ELF-1 (cell line): ENCODE results near the gene IFITM2.
A peak's percentile ranks its signal among the peaks of the same experiment; 100 is the strongest.
"Not testable (repeated sequence)": the region's sequence is repeated elsewhere in the genome, so short reads cannot be mapped to it uniquely, and the experiment has no call there.

Experiments used
- DNase-seq: peaks from one replicate; pipeline ENCODE4 v3.0.0-alpha.2; 2016; ENCODE audit warnings: low read depth, low spot score

IFITM2 gene

GRCh38 chr11:325796-326591, 18.4 kb downstream of the IFITM2 start:
- no peak for DNase-seq

- DNase-seq = no peak
Measured at GRCh38 chr11:326592-326841, 18.9 kb downstream of the IFITM2 start.

- no peak for DNase-seq
Measured at GRCh38 chr11:326842-327580, 19.4 kb downstream of the IFITM2 start.

DNA sequence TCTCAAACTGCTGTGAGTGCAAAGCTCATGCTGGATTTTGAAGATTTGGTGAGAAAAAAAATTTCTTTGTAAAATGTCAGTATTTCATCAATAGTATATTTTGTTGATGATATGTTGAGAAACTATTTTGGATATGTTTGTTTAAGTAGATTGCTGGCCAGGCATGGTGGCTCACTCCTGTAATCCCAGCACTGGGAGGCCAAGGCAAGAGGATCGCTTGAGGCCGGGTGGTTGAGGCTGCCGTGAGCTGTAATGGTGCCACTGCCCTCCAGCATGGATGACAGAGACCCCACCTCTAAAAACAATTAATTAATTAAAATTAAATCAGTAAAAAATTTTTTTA, 19.9 kb downstream of the IFITM2 start:
- DNase-seq = no peak

- DNase-seq = no peak
Measured at GRCh38 chr11:328012-328411, 20.4 kb downstream of the IFITM2 start.

DNA sequence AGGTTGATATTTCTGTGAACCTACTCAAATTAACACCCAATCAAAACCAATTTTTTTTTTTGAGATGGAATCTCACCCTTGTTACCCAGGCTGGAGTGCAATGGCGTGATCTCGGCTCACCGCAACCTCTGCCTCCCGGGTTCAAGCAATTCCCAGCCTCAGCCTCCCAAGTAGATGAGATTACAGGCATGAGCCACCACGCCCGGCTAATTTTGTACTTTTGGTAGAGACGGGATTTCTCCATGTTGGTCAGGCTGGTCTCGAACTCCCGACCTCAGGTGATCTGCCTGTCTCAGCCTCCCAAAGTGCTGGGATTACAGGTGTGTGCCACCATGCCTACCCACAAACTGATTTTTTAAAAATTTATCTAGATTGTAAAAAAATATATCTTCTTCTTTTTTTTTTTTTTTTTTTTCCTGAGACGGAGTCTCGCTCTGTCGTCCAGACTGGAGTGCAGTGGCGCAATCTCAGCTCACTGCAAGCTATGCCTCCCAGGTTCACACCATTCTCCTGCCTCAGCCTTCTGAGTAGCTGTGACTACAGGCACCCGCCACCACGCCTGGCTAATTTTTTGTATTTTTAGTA, 21.0 kb downstream of the IFITM2 start:
- DNase-seq = not testable (repeated sequence)

DNA sequence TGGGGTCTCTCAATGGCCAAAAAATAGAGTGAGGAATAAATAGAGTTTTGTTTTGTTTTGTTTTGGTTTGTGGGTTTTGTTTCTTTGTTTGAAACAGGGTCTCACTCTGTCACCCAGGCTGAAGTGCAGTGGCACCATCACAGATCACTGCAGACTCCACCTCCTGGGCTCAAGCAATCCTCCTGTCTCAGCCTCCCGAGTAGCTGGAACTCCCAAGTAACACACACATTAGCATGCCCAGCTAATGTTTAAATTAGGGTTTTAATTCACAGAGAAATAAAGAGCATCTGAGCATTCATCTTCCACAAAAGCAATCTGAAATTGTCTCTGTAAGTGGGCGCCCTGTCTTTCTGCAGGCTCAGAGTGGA, 22.3 kb downstream of the IFITM2 start:
- no peak for DNase-seq

GRCh38 chr11:330307-330693, 22.7 kb downstream of the IFITM2 start:
- DNase-seq = no peak

GRCh38 chr11:330694-331357, 23.2 kb downstream of the IFITM2 start:
- no peak for DNase-seq

DNA sequence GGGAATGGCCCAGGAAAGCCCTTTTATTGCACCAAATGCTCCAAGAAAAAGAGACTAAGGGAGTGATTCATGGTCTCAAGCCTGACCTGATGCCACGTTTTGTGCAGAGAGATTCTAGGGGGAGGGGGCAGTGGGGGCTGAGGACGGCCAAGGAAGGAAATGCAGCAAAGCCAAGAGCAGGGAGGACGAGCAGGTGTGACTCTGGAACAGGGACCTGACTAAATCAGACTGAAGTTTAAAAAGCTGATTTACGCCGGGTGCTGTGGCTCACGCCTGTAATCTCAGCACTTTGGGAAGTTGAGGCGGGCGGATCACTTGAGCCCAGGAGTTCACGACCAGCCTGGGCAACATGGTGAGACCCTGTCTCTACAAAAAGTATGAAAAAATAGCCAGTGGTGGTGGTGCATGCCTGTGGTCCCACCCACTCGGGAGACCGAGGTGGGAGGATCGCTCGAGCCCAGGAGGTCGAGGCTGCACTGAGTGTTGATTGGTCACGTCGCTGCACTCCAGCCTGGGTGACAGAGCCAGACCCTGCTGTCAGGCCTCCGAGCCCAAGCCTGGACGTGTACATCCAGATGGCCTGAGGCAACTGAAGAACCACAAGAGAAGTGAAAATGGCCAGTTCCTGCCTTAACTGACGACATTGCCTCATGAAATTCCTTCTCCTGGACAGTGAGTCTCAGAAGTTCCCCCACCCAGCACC, 23.9 kb downstream of the IFITM2 start:
- DNase-seq = no peak

DNA sequence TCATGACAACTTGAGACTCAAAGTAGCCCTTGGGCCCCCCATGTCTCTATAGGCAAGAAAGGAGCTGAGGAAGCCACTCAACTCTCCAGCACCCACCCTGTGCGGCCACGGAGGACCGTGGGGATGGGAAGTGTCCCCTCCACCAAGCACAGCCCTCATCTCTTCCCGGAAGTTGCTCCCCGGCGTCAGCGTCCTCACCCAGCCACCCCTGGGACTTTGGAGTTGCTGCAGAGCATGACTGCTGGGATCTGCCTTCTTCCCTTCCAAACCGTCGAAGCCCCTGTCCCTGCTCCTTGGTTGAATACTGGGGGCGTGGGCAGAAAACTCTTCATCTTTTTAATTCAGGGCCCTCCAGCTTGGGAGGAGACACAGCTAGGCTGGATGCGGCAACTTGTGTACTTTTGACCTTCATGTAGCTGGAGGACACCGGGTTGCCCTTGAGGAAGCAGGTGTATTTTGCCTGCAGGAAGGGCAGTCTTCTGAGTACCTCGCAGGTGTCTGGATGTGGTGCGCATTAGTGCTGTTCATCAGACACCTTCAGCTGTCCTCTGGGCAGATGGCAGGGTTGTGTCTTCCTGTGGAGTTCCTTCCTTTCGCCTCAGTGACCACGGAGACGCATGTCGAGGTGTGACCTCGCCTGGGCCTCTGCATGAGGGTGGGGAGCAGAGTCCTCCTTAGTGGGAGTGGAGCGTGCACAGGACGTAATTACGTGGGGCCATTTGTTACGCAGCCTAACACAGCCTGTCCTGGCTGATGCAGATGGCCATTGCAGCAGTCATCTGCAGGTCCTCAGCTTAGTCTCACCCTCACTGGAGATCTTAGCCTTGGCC, 25.2 kb downstream of the IFITM2 start:
- DNase-seq = no peak

DNA sequence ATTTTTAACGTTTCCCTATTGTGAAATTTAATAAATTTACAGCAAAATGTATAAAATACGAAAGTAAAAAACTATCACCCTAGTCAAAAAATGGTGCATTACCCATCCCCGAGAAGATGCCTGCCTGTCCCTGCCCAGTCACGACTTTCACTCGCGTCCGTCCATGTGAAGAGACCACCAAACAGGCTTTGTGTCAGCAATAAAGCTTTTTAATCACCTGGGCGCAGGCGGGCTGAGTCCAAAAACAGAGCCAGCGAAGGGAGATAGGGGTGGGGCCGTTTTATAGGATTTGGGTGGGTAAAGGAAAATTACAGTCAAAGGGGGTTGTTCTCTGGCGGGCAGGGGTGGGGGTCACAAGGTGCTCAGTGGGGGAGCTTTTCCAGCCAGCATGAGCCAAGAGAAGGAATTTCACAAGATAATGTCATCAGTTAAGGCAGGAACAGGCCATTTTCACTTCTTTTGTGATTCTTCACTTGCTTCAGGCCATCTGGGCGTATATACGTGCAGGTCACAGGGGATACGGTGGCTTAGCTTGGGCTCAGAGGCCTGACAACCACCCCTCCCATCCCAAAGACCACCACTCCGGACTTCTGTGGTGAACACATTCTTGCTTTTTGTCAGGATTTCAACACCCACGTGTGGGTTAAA, 26.1 kb downstream of the IFITM2 start:
- peak; percentile 91 for DNase-seq

DNA sequence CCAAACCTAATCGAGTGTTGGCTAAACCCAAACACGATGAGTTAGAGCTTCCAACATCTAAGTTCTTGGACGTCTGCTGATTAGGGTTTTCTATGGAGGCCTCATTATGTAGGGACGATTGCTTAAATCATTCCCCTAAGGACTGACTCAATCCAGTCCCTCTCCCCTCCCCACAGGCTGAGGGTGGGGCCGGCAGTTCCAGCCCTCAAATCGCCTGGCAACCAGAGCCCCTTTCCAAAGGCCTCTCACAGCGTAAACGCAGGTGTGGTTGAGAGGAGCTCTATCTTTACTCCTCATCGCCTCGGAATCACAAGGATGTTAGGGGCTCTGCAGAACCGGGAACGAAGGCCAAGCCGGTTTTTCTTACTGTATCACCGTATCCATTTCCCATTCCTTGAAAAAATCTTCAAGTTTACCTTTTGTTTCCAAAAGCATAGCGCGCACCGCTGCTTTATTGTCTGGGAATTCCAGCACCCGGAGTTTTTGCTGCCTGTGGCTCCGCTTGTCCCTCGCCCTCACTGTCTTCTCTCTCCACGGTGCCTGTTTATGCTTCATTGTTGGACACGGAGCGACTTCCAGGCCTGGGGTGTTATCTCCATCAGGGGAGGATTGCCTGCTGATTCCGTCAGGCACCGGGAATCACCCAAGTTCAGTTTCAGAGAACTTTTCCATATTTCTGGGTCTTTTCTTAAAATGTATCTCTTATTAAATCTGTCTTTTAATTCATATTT, 26.8 kb downstream of the IFITM2 start:
- DNase-seq = peak; percentile 93

DNA sequence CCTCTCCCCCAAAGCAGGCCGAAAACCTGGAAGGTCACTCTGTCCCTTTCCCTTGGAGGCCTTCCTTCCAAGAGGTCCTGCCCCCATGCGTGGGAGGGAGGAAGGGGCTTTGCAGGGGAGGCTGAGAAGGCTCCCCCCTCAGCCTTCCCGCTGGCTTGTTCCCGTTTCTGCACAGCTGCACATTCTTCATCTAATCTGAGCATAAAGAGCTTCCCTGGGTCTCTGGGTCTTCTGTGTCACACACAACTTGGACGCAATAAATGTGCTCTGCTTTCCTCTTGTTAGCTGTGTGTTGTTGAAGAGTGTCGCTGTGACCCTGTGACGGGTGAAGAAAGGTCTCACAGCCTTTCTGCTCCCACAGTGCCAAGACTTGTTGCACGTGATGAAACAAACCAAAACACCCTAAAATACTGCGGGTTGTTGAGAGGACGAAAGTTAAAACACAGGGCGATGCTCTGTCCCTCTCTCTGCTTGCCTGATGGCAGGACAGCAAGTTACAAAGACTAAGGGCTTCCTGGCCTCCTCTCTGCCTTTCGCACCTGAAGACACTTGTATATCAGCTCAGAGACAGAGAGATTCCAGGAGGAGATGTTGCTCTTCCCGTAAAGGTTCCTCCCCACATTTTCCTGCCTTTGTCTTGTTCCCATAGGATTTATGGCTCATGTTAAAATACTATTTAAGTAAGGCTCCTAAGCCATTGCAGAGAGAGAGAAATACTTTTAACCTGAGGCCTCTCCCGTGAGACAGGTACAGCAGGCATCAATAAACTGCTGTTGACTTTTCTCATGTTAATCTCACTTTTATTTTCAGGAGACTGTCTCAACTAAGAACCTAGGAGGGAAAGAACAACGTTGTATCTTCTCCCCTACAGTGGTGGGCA, 28.4 kb downstream of the IFITM2 start:
- no peak for DNase-seq

GRCh38 chr11:336659-337198, 29.1 kb downstream of the IFITM2 start:
- DNase-seq = no peak

DNA sequence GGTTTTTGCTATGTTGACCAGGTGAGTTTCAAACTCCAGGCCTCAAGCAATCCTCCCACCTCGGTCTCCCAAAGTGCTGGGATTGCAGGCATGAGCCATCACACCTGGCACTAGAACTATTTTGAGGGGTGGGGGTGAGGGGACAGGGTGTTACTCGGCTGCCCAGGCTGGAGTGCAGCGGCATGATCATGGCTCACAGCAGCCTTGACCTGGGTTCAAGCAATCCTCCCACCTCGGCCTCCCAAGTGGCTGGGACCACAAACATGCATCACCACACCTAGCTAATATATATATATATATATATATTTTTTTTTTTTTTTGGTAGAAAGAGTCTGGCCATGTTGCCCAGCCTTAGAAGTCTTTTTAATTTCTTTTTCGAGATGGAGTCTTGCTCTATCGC, 30.1 kb downstream of the IFITM2 start:
- no peak for DNase-seq

DNA sequence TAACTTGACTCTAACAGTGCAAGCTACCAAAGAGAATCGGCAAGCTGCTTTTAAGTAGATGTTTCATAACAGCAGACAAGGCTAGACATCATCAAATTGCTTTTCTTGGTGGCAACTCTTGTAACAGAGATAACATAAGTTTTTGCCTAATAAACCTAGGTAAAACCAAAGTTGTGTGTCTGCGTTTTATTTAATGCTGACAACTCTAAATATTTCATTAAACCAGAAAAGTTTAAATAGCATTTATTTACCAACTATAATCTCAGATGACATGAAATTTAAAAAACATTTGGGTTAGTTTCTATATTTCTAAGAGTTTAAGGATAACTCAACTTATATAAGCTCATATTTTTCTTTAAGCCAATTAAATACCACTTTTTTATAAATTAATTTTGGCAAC, 32.3 kb downstream of the IFITM2 start:
- no peak for DNase-seq
